ENCODE measurements around the gene HOXB6.

The HOXB6 gene

GRCh38 chr17:48564188-48565021, 40.4 kb downstream of the HOXB6 start:
- no peak for DNase-seq
- Histone ChIP-seq H3K27ac (ENCODE audit: low read length) (no peak overlapping the region), H3K4me1 (ENCODE audit: insufficient read depth, low read length) (no peaks in the 10 kb centered on the region)

GRCh38 chr17:48563867-48564187, 41.0 kb downstream of the HOXB6 start:
- ATAC-seq (ENCODE audit: insufficient read depth, low read depth) (no peak), DNase-seq (no peak)
- Histone ChIP-seq H3K36me3 (ENCODE audit: insufficient read depth, low read length) (no peaks in the 10 kb centered on the region), H3K27ac (ENCODE audit: low read length) (no peak overlapping the region), H2AFZ (ENCODE audit: low read depth, low read length) (no peak overlapping the region), H3K9me3 (ENCODE audit: insufficient read depth, low read length, severe bottlenecking) (no peaks in the 10 kb centered on the region), H3K4me1 (ENCODE audit: insufficient read depth, low read length) (no peaks in the 10 kb centered on the region), H3K9ac (ENCODE audit: low read depth, low read length) (no peak overlapping the region), H3K79me2 (ENCODE audit: insufficient read depth, low read length) (no peaks in the 10 kb centered on the region), H3K27me3 (ENCODE audit: insufficient read depth, low read length, poor library complexity) (peaks cover 44% of the 10 kb centered on the region), H3K4me3 (ENCODE audit: low read depth in 1 of 2, low read length in 2 of 2) (no peak overlapping the region), H4K20me1 (ENCODE audit: insufficient read depth, low read length) (peaks cover 8% of the 10 kb centered on the region; the same call in 1 of the 2 replicates), H3K4me2 (ENCODE audit: insufficient read depth, low read length) (no peak overlapping the region)
- no peak for TF ChIP-seq CTCF (IDR thresholded peaks at IDR 0.05; ENCODE audit: borderline replicate concordance, extremely low read depth, low read length, poor library complexity, severe bottlenecking)
- TF ChIP-seq EZH2 (IDR thresholded peaks at IDR 0.05; ENCODE audit: borderline replicate concordance, low read depth, low read length, severe bottlenecking), result no peak

More at GRCh38 chr17:48564188-48565021, 40.4 kb downstream of the HOXB6 start:
- ATAC-seq (ENCODE audit: insufficient read depth, low read depth), result no peak
- Histone ChIP-seq H3K27me3 (ENCODE audit: insufficient read depth, low read length, poor library complexity) (peaks cover 38% of the 10 kb centered on the region), H4K20me1 (ENCODE audit: insufficient read depth, low read length) (peaks cover 8% of the 10 kb centered on the region; the same call in 1 of the 2 replicates), H3K79me2 (ENCODE audit: insufficient read depth, low read length) (no peaks in the 10 kb centered on the region), H3K36me3 (ENCODE audit: insufficient read depth, low read length) (no peaks in the 10 kb centered on the region), H3K4me3 (ENCODE audit: low read depth in 1 of 2, low read length in 2 of 2) (no peak overlapping the region), H2AFZ (ENCODE audit: low read depth, low read length) (no peak overlapping the region), H3K9me3 (ENCODE audit: insufficient read depth, low read length, severe bottlenecking) (no peaks in the 10 kb centered on the region), H3K4me2 (ENCODE audit: insufficient read depth, low read length) (no peak overlapping the region), H3K9ac (ENCODE audit: low read depth, low read length) (no peak overlapping the region)
- TF ChIP-seq EZH2 (IDR thresholded peaks at IDR 0.05; ENCODE audit: borderline replicate concordance, low read depth, low read length, severe bottlenecking), result no peak
- TF ChIP-seq CTCF (IDR thresholded peaks at IDR 0.05; ENCODE audit: borderline replicate concordance, extremely low read depth, low read length, poor library complexity, severe bottlenecking), result no peak

DNA sequence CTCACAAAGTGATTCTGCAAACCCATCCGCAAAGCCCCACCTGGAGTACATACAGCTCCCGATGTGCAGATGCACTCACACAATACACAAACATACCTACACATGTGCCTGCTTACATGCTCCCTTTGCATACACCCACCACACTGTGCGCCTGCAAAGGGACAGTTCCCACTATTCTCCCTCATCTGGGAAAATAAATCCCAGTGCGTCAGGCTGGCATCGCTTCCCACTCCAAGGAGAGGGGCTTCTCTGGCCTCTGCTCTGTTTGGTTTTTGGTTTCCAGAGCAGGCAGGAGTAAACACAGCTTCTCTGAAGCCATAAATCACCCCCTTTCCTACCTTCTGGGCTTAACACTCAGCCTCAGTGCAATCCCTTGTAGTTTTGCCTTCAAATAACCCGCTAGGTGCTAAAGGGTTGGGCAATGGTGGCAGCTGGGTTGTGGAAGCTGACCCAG, 41.4 kb downstream of the HOXB6 start:
- TF ChIP-seq EZH2 (IDR thresholded peaks at IDR 0.05; ENCODE audit: borderline replicate concordance, low read depth, low read length, severe bottlenecking) (no peak), CTCF (IDR thresholded peaks at IDR 0.05; ENCODE audit: borderline replicate concordance, extremely low read depth, low read length, poor library complexity, severe bottlenecking) (no peak)

More for the DNA sequence above, 41.4 kb downstream of the HOXB6 start:
- Histone ChIP-seq H3K27me3 (ENCODE audit: insufficient read depth, low read length, poor library complexity) (peaks cover 48% of the 10 kb centered on the region), H3K4me2 (ENCODE audit: insufficient read depth, low read length) (no peak overlapping the region), H2AFZ (ENCODE audit: low read depth, low read length) (no peak overlapping the region), H3K9me3 (ENCODE audit: insufficient read depth, low read length, severe bottlenecking) (no peaks in the 10 kb centered on the region), H3K27ac (ENCODE audit: low read length) (no peak overlapping the region), H3K4me1 (ENCODE audit: insufficient read depth, low read length) (no peaks in the 10 kb centered on the region), H3K79me2 (ENCODE audit: insufficient read depth, low read length) (no peaks in the 10 kb centered on the region), H3K4me3 (ENCODE audit: low read depth in 1 of 2, low read length in 2 of 2) (no peak overlapping the region), H3K9ac (ENCODE audit: low read depth, low read length) (no peak overlapping the region), H4K20me1 (ENCODE audit: insufficient read depth, low read length) (peaks cover 8% of the 10 kb centered on the region; the same call in 1 of the 2 replicates), H3K36me3 (ENCODE audit: insufficient read depth, low read length) (no peaks in the 10 kb centered on the region)
- ATAC-seq (ENCODE audit: insufficient read depth, low read depth), result no peak
- no peak for DNase-seq

All from DND-41 (cell line).